HG03060 (cell line): ENCODE results near the gene MAP4K4.
"Not testable (repeated sequence)": the region's sequence is repeated elsewhere in the genome, so short reads cannot be mapped to it uniquely, and the experiment has no call there.

Experiments used
- ATAC-seq: cut with Tn5 transposase; IDR thresholded peaks from one replicate; pipeline ENCODE4 v1.9.1; 2021; ENCODE audit warnings: low read depth, moderate number of reproducible peaks; ENCODE audit not compliant: unreplicated experiment

The MAP4K4 gene

DNA sequence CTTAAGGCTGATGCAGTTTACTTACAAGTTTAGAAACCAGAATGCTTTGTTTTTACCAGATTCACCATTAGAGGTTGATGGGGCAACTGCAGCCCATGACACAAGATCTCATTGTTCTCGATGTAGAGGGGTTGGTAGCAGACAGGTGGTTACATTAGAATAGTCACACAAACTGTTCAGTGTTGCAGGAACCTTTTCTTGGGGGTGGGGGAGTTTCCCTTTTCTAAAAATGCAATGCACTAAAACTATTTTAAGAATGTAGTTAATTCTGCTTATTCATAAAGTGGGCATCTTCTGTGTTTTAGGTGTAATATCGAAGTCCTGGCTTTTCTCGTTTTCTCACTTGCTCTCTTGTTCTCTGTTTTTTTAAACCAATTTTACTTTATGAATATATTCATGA is 194.9 kb downstream of the MAP4K4 start:
- ATAC-seq = no peak

DNA sequence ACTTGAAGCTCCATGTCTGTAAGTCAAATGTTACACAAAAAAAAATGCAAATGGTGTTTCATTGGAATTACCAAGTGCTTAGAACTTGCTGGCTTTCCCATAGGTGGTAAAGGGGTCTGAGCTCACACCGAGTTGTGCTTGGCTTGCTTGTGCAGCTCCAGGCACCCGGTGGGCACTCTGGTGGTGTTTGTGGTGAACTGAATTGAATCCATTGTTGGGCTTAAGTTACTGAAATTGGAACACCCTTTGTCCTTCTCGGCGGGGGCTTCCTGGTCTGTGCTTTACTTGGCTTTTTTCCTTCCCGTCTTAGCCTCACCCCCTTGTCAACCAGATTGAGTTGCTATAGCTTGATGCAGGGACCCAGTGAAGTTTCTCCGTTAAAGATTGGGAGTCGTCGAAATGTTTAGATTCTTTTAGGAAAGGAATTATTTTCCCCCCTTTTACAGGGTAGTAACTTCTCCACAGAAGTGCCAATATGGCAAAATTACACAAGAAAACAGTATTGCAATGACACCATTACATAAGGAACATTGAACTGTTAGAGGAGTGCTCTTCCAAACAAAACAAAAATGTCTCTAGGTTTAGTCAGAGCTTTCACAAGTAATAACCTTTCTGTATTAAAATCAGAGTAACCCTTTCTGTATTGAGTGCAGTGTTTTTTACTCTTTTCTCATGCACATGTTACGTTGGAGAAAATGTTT is 196.3 kb downstream of the MAP4K4 start:
- no peak for ATAC-seq

DNA sequence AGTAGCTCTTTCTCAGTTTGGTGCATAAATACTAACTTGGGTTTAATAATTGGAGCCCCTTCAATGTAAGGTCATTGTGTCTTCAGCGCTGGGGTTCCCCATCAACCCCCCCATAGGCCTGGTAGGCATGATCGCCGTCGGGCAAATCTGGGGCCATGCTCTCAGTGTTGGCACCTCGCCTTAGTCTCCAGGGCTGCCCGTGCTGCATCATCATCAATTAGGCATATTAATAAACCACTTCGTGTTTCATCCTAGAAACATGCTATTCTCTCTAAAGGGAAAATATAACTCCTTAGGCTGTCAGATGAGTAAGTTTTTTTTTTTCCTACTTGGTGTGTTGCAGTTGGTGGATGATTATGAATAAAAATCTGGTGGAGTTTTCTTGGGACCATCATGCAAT is 197.5 kb downstream of the MAP4K4 start:
- no peak for ATAC-seq

DNA sequence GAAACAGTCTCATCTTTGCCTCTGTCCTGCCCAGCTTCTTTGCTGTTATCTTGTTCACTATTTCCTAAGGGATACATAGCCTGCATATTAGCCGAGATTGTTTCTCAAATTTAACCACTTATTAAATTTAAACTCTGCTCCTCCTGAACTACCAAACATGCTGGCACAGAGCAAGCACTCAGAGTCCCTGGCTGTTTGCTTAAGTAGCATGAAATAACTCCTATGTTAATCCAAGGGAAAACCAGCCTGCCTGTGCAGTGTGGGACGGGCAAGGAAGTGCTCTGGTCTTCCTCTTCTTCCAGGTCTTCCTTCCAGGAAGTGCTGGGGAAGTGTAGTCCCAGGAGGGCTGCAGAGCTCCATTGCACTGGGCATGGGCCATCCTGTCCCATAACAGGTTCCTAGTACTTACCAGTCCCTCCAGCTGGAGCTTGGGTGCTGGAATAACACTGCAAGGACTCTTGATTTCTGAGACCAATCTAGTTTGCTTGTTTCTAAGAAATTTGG is 198.4 kb downstream of the MAP4K4 start:
- ATAC-seq = no peak

DNA sequence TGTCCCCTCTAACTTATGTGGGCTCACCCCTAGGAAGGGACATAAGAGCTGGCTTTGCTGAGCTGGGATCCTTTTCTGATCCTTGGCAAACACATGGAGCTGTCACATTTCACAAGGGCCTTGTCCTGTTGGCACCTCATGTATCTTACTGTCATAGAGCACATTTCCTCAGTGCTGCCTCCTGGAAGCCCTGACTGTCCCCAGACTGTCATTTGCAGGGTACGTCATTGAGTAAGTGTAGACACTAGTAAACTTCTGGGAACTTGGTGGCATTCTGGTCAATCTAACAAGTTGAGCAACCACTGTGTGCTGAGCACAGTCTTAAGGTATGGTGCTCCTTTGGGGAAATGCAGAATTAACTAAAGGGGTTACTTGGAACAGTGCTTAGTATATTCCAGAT is 199.8 kb downstream of the MAP4K4 start:
- no peak for ATAC-seq

DNA sequence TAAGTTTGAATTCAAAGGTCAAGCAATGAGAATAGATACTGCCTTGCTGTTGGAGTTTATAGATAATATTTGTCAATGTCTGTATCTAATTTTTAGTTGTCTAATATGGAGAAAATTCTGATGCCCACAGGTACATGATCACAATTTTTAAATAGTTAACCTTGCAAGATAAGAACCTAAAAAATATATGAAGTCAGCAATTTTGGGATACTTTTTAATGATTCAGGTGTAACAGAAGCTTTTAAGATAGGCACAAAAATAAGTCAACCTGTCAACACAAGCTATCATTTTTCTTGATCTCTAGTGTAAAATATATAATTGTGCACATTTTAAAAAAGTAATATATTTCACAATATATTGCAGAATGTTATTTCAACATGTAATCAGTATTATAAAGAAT is 201.8 kb downstream of the MAP4K4 start:
- ATAC-seq = no peak

DNA sequence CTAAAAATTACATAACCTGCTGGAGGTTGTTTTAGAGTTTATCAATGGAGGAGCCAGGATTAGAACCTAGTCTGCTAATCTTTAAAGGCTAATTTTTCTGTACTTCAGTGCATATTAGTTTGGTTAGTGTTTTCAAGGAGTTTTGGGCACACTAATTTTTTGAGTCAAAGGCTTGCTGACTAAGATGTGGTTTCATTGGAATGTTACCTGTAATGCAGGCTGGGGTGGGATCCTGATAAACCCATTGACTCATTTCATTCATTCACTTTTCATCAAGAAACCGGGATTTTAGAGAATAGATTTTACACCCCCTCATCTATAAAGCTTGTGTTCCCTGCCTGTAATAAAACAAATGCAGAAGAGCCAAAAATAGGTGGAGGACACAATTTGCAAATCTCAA is 202.4 kb downstream of the MAP4K4 start:
- no peak for ATAC-seq

DNA sequence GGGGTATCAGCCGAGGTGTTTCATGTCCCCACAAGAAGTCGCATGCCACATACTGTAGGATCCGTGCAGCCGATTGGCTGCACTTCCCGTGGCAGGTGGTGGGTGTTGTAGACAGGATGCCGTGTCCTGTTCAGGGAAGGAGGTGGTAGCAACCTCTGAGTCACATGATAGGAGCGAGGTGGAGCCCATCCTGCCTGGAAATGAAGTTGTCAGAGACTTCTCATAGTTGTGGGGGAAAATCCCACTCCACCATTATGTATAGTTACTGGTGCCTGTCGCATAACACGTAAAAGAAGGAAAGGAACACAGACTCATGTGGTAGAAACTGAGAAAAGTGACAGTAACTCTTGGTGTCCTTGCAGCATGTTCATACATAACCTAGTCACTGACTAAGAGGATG is 202.9 kb downstream of the MAP4K4 start:
- ATAC-seq = peak; percentile 73

DNA sequence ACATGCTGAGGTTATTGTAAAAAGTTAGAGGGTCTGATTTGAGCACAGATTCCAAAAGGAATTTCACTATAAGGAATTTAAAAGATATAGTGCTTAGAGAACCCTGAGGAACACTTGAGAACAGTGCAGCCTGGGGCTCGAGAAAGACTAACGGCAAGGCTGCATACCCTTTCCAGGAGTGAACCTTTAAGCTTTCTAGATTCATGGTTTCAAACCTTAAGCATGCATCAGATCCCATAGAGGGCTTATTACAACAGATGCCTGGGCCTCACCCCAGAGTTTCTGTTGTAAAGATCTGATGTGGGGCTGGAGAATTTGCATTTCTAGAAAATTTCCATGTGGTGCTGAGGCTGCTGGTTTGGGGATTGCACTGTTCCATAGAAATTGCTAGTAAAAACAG is 203.7 kb downstream of the MAP4K4 start:
- no peak for ATAC-seq

DNA sequence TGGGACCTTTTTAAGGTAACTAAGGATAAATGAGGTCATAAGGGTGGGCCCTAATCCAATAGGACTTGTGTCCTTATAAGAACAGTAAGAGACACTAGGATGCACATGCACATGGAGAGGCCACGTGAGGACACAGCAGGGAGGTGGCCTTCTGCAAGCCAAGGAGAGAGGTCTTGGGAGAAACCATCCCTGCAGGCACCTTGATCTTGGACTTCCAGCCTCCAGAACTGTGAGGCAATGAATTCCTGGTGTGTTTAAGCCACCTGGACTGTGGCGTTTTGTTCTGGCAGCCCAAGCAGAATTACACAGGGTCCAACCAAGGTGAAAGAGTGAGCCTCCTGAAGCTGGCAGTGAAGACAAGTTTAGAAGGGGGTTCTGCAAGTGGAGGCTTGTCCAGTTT is 204.7 kb downstream of the MAP4K4 start:
- no peak for ATAC-seq

DNA sequence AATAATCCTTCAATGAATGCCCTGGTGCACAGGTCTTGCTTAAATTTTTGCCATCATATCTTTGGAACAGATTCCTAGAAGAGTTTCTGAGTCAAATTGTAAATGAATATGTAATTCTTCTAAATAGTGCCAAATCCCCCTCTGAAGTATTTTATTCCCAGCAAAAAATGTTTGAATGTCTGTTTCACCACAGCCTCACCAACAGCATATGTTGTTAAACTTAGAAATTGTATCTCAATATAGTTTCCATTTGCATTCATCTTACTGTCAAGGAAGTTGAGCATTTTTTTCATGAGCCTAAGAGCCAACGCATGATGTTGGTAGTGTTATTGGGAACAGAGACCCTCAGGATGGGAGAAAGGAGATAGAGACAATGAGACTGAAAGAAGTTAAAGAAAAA is 207.4 kb downstream of the MAP4K4 start:
- no peak for ATAC-seq

DNA sequence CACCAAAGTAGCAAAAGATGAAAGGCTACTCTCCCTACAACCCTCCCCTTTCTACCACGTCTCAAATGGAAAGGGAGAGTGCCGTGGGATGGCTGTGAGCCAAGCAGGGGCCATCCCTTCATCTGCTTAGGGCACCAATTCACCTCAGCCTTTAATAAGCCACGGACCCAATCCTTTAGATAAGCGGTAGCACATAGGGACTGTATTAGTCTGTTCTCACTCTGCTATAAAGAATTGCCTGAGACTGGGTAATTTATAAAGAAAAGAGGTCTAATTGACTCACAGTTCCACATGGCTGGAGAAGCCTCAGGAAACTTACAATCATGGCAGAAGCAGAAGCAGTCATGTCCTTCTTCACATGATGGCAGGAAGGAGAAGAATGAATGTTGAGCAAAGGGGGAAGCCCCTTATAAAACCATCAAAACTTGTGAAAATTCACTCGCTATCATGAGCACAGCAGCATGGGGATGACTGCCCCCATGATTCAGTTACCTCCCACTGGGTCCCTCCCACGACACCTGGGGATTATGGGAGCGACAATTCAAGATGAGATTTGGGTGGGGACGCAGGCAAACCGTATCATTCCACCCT is 208.3 kb downstream of the MAP4K4 start:
- no peak for ATAC-seq

DNA sequence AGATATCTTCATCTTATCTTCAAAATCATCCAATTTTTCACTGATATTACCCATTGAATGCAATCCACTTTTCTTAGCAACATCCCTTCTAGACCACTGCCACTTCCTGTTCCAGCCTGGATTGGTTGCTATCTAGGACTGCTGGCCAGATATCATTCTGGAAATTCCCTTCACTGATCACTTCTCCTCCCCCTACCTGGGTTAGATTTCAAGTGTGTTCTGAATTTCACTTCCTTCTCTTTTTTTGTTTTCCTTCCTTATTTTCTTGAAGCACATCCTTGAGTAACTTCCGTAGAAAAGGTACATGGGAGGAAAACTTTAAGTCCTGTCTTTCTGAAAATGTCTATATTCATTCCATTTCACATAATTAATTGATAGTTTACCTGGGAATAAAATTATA is 212.3 kb downstream of the MAP4K4 start:
- ATAC-seq = no peak

DNA sequence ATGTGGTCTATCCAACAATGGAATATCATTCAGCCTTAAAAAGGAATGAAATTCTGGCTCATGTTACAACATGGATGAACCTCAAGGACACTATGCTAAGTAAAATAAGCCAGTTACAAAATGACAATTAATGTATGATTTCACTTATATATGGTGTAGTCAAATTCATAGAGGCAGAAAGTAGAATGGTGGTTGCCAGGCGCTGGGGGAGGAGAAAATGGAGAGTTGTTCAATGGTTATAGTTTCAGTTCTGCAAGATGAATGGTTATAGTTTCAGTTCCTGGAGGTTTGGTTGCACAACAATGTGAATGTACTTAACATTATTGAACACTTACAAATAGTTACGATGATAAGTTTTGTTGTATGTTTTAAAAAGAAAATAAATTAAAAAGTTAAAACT is 215.0 kb downstream of the MAP4K4 start:
- ATAC-seq = peak; percentile 99

DNA sequence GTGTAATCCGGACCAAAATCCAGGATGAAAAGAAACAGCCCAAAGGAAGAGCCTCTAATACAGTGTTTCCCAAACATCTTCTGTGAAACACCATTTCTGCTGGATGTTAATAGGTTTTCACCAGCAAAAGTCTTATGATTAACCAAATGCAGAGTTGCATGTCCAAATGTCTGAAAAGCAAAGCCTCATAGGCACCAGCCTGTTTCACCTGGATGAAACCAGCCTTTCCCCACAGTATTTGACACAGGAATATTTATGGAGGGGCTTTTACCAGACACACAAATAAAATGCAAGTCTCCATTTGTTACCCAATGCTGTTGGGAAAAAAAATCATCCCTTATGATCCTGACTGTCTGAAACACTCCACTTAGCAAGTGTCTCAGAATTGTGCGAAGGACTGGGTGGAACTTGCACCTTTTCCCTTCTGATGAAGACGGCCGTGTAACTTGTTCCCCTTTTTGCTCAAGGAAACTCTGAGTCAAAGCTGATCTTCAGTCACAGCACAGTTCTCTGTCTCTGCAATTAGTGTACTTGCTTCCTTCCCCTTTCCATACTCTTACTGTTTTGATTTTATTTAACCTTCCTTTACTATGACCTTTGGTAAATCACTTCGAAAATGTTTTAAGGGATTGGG is 223.9 kb downstream of the MAP4K4 start:
- ATAC-seq = no peak

DNA sequence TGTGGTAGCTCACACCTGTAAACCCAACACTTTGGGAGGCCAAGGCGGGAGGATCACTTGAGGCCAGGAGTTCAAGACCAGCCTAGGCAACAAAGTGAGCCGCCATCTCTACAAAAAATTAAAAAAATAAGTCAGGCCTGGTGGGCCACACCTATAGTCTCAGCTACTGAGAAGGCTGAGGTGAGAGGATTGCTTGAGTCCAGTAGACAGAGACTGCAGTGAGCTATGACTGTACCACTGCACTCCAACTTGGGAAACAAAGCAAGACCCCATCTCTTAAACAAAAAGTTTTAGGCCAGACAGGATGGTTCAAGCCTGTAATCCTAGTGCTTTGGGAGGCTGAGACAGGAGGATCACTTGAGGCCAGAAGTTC is 224.4 kb downstream of the MAP4K4 start:
- ATAC-seq = no peak

DNA sequence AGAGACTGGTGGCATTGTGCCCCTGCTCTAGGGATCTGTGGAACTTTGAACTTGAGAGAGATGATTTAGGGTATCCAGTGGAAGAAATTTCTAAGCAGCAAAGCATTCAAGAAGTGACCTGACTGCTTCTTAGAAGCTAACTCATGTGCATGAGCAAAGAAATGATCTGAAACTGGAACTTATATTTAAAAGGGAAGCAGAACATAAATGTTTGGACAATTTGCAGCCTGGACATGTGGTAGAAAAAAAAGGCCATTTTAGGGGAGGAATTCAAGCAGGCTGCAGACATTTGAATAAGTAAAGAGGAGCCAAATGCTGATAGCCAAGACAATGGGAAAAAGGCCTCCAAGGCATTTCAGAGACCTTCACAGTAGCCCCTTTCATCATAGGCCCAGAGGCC is 226.8 kb downstream of the MAP4K4 start:
- ATAC-seq = not testable (repeated sequence)

DNA sequence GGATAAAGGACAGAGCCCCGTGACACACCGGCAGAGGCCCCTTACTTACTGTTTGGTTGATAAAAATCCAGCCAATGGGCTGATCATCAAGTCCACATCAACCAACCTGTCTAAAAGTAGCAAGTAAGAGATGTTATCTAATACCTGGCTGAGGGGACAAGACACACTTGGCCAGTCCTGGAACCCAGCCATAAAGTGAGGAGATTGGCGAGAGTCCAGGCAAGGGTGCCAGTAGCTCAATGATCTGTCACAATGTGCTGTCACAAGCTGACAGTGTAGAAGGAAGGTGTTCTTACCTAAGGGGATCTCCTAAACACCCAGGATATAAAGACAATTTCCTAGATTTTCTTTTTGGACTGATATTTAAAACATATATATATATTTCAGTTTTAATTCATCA is 232.5 kb downstream of the MAP4K4 start:
- ATAC-seq = no peak

DNA sequence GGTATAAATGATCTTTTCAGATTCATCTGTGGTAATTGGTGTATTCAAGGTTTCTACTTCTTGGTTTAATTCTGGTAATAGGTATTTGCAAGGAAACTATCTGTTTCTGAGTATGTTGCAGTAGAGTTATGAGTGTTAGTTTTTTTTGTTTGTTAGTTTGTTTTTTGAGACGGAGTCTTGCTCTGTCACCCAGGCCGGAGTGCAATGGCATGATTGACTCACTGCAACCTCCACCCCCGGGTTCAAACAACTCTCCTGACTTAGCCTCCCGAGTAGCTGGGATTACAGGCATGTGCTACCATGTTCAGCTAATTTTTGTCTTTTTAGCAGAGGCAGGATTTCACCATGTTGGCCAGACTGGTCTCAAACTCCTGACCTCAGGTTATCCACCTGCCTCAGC is 233.3 kb downstream of the MAP4K4 start:
- no peak for ATAC-seq

DNA sequence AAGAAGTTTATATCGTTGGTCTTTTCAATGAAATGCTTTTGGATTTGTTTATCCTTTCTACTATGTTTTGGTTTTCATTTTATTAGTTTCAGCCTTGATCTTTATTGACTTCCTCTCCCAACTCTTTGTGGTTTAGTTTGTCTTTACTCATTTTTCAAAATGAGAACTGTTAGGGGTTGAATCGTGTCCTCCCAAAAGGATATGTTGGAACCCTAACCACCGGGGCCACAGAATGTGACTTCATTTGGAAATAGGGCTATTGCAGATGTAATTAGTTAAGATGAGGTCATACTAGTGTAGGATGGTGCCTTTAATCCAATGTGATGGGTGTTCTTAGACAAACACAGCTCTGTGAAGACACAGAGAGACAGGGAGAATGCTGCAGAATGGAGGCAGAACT is 233.9 kb downstream of the MAP4K4 start:
- no peak for ATAC-seq

DNA sequence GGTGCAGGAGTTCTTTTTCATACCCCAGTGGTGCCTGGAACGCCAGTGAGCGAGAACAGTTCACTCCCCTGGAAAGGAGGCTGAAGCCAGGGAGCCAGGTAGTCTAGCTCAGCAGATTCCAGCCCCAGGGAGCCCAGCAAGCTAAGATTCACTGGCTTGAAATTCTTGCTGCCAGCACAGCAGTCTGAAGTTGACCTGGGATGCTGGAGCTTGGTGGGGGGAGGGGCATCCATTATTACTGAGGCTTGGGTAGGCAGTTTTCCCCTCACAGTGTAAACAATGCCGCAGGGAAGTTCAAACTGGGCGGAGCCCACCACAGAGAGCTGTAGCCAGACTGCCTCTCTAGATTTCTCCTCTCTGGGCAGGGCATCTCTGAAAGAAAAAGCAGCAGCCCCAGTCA is 238.3 kb downstream of the MAP4K4 start:
- not testable (repeated sequence) for ATAC-seq

DNA sequence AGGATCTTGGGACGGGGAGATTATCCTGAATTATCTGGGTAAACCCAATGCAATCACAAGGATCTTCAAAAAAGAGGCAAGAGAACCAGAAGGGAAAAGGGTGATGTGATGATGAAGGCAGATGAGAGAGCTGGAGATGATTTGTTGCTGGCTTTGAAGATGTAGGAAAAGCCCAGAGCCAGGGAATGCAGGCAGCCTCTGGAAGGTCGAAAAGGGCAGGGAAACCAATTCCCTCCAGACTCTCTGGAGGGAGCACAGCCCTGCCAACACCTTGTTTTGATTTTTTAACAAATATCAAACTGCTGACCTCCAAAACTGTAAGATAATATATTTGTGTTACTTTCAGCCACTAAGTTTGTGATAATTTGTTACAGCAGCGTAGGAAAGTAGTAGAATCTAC is 245.3 kb downstream of the MAP4K4 start:
- no peak for ATAC-seq
